Astrocyte of the spinal cord (primary cell): ENCODE data around the gene TMEM198.
A peak's percentile ranks its signal among the peaks of the same experiment; 100 is the strongest.

Experiments
- DNase-seq: peaks from one replicate; pipeline ENCODE4 v3.0.0; 2011; ENCODE audit warnings: low read depth, low spot score
- H3K4me3 ChIP-seq: 2 replicates; pipeline ENCODE4 v1.5.1; 2011; ENCODE audit warnings: low read depth, mild to moderate bottlenecking, low read length, moderate library complexity
- CTCF ChIP-seq: IDR thresholded peaks from 2 replicates; pipeline ENCODE4 v1.5.1; 2012; ENCODE audit warnings: low read depth, mild to moderate bottlenecking, low read length, inconsistent platforms
- in situ Hi-C: cut with HindIII; loops from 2 replicates; pipeline ENCODE4 v1.10.0; 2017; ENCODE audit warnings: low sequenced_read_pairs

TMEM198 gene

GRCh38 chr2:219553168-219553417, 9.3 kb downstream of the TMEM198 start:
- TF ChIP-seq CTCF = no peak
- in situ Hi-C loops = no loop called here

GRCh38 chr2:219553463-219553963, 9.7 kb downstream of the TMEM198 start:
- TF ChIP-seq CTCF = no peak
- no peak for DNase-seq
- in situ Hi-C loops = no loop called here
- H3K4me3 ChIP-seq = no peak overlapping the region

More at GRCh38 chr2:219553168-219553417, 9.3 kb downstream of the TMEM198 start:
- H3K4me3 ChIP-seq = peak overlapping the region; percentile 7
- no peak for DNase-seq

GRCh38 chr2:219554350-219554749, 10.5 kb downstream of the TMEM198 start:
- no peak overlapping the region for H3K4me3 ChIP-seq
- in situ Hi-C loops = no loop called here
- no peak for DNase-seq
- TF ChIP-seq CTCF = no peak

- in situ Hi-C loops = no loop called here
- no peak overlapping the region for H3K4me3 ChIP-seq
- DNase-seq = no peak
- TF ChIP-seq CTCF = no peak
These were observed 12.1 kb downstream of the TMEM198 start for GRCh38 chr2:219555956-219556355.

GRCh38 chr2:219556413-219556812, 12.6 kb downstream of the TMEM198 start:
- DNase-seq = no peak

GRCh38 chr2:219557320-219557719, 13.5 kb downstream of the TMEM198 start:
- no peak for DNase-seq
- no peak for TF ChIP-seq CTCF
- in situ Hi-C loops = no loop called here
- H3K4me3 ChIP-seq = no peak overlapping the region

More at GRCh38 chr2:219556413-219556812, 12.6 kb downstream of the TMEM198 start:
- no peak overlapping the region for H3K4me3 ChIP-seq
- no peak for TF ChIP-seq CTCF
- in situ Hi-C loops = no loop called here
